ENCODE measurements around the gene MAP7.
A peak's percentile ranks its signal among the peaks of the same experiment; 100 is the strongest.

The MAP7 gene

DNA sequence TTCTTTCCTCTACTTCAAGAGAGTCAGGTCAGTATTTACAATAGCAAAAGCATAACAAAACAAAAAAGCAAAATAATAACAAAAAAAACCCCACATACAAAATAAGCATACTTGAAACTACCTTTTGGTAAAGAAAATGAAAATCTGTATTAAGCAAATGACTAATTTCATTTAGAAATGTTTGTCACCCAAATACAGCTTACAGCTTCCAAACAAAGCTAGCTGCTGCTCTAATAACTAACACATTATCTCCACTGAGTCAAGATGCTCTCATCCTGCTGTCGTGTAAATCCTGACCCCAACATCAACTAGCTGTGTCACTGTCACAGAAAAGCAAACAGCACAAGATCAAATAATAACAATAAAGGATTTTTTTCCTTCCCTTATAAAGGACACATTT, 21.7 kb downstream of the MAP7 start:
- DNase-seq = no peak

DNA sequence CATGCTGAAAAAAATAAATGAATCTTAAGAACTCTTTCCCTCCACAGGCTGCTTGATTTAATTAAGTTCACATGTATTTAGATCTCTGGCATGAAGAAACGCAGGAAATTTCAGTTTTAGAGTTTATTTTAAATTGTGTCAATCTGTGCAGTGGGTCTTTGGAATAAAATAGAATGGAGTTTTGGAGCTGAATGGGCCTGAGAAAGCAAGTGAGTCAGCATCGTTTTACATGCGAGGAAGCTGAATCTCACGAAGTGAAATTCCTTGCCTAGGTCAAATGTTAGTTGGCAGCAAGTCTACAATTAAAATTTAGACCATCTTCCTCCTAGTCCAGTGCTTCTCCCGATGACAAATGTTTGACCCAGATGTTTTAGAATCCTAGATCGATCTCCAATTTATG, 22.4 kb downstream of the MAP7 start:
- DNase-seq = no peak

DNA sequence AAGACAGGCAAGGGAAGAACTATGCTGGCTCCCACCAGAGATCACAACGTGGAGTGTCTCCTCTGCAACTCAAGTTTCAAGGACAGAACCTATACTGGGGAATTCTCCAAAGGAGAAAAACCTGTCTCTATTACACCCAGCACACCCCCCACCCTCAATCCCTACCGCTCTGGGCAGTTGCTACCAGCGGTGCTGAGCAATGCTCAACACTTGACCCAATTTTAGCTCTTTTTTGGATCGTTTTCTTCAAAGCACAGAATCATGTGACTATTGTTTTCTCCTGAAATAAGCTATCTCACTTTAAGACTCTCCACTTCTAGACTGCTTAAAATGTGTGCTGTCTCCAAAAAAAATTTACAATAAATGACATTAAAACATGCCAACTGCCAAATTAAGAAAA, 23.3 kb downstream of the MAP7 start:
- DNase-seq = no peak

DNA sequence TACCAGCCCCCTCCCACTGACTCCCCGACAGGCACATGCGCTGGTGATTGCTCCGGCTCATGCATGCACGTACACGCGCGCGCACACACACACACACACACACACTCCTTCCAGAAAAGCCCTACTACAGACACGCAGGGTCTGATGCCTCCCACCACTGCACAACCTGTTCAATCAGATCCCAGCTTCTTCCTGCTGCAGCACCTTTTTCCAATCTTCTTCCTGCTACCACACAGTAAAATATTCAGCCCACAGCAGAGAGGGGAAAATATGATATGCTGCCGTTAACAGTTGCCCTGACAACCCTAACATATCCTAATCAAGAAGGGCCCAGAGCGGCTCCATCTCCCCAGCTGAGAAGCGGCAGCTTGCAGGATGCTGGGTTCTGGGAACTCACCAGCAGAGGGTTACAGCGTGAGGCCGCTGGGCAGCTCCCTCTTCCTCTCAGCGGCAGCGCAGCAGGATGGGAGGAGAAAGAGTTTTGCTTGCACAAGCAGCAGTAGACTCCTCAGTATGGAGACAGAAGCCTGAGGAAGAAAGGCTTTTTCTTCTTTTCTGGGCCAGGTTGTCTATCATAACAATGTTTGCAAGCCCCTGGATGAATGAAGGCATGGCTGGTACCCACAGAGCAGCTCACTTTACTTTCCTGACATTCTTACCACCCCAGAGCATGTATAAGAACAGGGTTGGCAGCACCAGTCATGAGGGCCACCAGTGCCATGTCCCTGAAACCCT, 23.9 kb downstream of the MAP7 start:
- DNase-seq = peak; percentile 16

- no peak for DNase-seq
These were observed 24.5 kb downstream of the MAP7 start for GRCh38 chr6:136525586-136526195.

GRCh38 chr6:136524936-136525413, 25.2 kb downstream of the MAP7 start:
- DNase-seq = no peak

GRCh38 chr6:136524339-136524935, 25.8 kb downstream of the MAP7 start:
- DNase-seq = no peak

GRCh38 chr6:136523196-136523595, 27.0 kb downstream of the MAP7 start:
- no peak for DNase-seq

- no peak for DNase-seq
These were observed 27.6 kb downstream of the MAP7 start for GRCh38 chr6:136522636-136523035.

GRCh38 chr6:136521911-136522310, 28.3 kb downstream of the MAP7 start:
- DNase-seq = no peak

- DNase-seq = no peak
These were observed 28.8 kb downstream of the MAP7 start for GRCh38 chr6:136521427-136521826.

DNA sequence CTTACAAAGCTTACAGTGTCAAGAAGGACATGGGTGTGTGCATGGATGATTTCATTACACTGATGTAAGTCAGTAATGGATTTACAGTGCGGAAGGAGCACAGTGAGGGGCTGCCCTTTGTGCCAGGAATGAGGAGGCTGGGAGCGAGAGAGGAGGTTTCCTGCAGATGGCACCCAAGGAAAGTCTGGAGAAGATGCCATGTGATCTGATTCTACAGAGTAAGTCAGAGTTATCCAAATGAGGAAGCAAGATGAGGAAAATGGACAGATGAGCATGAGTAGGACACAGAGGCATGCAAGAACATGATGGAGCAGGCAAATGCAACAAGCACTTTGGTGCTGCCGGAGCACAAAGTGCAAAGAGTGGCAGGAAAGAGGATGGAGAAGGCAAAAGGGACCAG, 29.7 kb downstream of the MAP7 start:
- no peak for DNase-seq

DNA sequence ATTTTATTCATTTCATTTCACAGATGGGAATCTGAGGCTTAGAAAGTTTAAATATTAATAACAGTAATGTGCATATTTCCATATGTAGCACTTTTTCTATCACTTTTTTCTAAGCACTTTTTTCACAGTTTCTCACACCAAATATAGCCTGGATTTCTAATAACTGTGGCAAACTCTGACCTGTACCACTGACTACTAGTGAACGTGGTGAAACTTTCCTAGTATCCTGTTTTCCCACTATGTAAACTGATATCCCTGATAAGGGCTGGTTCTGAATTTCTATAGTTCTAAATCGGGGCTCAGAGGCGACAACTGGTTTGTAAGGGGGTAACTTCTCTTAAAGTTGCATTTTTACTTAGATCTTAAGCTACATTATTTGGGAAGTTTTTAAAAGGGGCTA, 32.6 kb downstream of the MAP7 start:
- DNase-seq = no peak

DNA sequence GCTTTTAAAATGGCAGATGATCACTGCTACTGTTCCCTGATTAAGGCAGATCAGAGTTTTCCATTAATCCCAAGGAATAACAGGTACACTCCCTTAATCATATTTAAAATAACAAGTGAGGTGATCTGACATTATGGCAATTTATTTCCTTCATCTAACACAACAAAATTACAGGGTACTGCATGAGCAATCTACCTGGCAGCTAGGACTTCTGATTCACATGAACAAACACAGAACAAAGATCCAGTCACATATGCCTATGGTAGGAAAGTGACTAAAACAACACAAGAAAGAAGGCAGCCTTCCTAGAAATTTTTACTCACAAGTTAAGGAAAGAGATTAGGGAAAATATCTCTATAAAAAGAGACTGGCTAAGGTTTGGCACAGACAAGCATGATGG, 33.2 kb downstream of the MAP7 start:
- no peak for DNase-seq

DNA sequence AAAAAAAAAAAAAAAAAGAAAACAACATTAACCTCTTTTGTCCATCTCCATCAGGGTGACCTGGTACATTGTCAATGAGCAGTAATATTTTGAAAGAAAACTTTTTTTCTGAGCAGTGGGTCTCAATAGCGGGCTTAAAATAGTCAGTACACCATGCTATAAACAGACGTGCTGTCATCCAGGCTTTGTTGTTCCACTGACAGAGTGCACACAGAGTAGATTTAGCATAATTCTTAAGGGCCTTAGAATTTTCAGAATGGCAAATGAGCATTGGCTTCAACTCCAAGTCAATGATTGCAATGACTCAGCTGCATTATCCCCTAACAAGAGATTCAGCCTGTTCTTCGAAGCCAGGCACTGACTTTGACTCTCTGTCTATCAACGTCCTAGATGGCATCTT, 35.6 kb downstream of the MAP7 start:
- DNase-seq = no peak

GRCh38 chr6:136511926-136512325, 38.3 kb downstream of the MAP7 start:
- no peak for DNase-seq

- no peak for DNase-seq
These were observed 38.8 kb downstream of the MAP7 start for GRCh38 chr6:136511397-136511796.

DNA sequence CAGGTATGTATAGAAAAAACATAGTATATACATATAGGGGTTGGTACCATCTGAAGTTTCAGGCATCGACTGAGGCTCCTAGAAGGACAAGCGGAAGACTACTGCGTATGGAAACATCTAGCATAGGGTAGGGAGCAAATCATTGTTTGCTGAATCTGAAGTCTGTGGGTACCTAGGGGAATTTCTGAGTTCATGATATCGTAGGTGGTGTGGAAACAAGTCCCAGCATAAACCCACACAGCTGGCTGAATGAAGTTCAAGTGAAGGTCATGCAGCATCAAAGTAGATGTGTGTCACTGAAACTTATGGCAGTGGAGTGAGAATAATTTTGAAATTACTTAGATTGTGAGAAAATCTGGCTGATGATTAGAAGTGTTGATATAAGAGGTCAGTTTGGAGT, 39.4 kb downstream of the MAP7 start:
- DNase-seq = no peak

DNA sequence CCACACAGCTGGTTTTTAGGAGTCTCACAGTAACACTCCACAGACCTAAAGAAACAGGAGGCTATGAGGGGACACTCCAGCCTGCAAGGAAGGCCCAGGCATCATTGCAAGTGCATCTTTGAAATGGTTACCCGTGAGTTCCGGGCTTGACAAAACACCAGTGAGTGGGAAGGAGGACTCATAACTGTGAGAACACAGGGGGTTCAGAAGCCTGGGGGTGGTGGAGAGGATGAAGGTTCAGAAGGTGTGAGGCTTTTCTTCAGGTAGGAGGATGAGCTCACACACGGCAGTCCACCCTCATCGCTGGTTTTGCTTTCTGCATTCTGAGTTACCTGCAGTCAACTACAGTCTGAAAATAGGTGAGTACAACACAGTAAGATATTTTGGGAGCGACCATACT, 39.9 kb downstream of the MAP7 start:
- no peak for DNase-seq

GRCh38 chr6:136508725-136509392, 41.4 kb downstream of the MAP7 start:
- no peak for DNase-seq

DNA sequence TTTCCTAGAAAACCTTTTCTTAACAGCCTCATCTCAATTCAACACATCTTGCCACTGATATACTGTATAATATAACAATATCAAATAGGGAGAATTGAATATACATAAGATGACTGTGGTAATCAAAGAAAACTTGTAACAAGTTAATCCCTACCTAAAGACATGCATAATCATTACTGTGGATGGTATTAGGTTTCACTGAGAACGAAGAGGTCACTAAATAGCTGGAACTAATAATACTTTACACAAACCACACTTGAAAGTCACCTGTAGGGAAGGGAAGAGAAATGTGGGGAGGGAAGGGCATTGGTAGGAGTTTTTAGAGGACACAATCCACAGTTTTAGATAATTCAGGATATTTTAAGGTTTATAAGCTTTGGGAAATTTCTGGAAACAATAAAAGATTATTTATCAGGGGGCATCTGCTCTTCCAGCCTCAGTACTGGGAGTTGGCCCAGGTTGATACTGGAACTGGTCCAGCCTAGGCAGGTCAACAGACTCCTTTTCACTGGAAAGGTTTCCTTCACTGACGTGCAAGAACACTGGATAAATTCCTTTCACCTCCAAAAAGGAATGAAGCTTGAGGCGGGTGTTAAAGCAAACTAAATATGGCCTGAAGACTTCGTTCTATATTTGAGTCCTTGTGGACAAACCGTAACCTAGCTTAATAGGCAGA, 44.0 kb downstream of the MAP7 start:
- DNase-seq = no peak

GRCh38 chr6:136503303-136504029, 46.8 kb downstream of the MAP7 start:
- DNase-seq = no peak

GRCh38 chr6:136502786-136503185, 47.4 kb downstream of the MAP7 start:
- no peak for DNase-seq
